HEK293 (cell line): ENCODE results near the gene UBR1.
"Not testable (repeated sequence)": the region's sequence is repeated elsewhere in the genome, so short reads cannot be mapped to it uniquely, and the experiment has no call there.

Experiments used
- CTCF ChIA-PET: fragments of 350-600 bp; formaldehyde crosslinking; extraction: SDS; loops from one replicate; lab custom pipeline; 2021; ENCODE audit warnings: antibody characterized with exemption; lab: Yijun Ruan, JAX
- POLR2A ChIA-PET: fragments of 300-600 bp; formaldehyde crosslinking; extraction: SDS; loops from one replicate; lab custom pipeline; 2020; ENCODE audit warnings: antibody characterized with exemption, inconsistent platforms; lab: Yijun Ruan, JAX
- H3K27ac ChIP-seq: fragments of 200-500 bp; sonication (Bioruptor generic); 2 replicates; pipeline ENCODE4 v1.5.1; 2014; ENCODE audit warnings: low read depth, low read length, control low read depth, inconsistent platforms; ENCODE audit errors: extremely low read depth
- H3K36me3 ChIP-seq, 2 experiments: fragments of 200-500 bp in 1 of 2; sonication (Bioruptor generic) in 1 of 2; 1 replicate in 1 of 2; 2 replicates in 1 of 2; pipeline ENCODE4 v1.5.1; 2014 to 2017; ENCODE audit warnings: inconsistent platforms in 2 of 2, low read length in 2 of 2; ENCODE audit not compliant: control insufficient read depth in 2 of 2, insufficient read depth in 1 of 2
- H3K4me1 ChIP-seq: fragments of 200-500 bp; sonication (Bioruptor generic); 2 replicates; pipeline ENCODE4 v1.5.1; 2014; ENCODE audit warnings: mild to moderate bottlenecking, low read length, inconsistent platforms; ENCODE audit not compliant: control insufficient read depth, insufficient read depth
- H3K4me3 ChIP-seq: 2 replicates; pipeline ENCODE4 v1.5.1; 2011; ENCODE audit warnings: low read depth, mild to moderate bottlenecking, control low read depth, low read length, moderate library complexity
- H3K9me3 ChIP-seq: fragments of 200-500 bp; sonication (Bioruptor generic); 2 replicates; pipeline ENCODE4 v1.5.1; 2014; ENCODE audit warnings: low read depth, low read length, inconsistent platforms; ENCODE audit not compliant: control insufficient read depth, insufficient read depth
- BCL6B ChIP-seq: fragments of 450-650 bp; formaldehyde crosslinking; IDR thresholded peaks from 2 replicates; pipeline ENCODE4 v1.5.1; 2017; ENCODE audit warnings: missing biosample characterization, missing genetic modification characterization
- KLF8 ChIP-seq: fragments of 450-650 bp; formaldehyde crosslinking; IDR thresholded peaks from 2 replicates; pipeline ENCODE4 v1.5.1; 2016; ENCODE audit warnings: missing biosample characterization, missing genetic modification characterization
- SALL2 ChIP-seq: fragments of 450-650 bp; formaldehyde crosslinking; IDR thresholded peaks from 2 replicates; pipeline ENCODE4 v1.5.0; 2017; ENCODE audit warnings: missing biosample characterization, mild to moderate bottlenecking, missing genetic modification characterization, borderline replicate concordance
- TCF7L2 ChIP-seq: IDR thresholded peaks from 2 replicates; pipeline ENCODE4 v1.6.1; 2011; ENCODE audit warnings: low read depth, mild to moderate bottlenecking, inconsistent platforms, low read length, moderate library complexity, borderline replicate concordance
- TSHZ1 ChIP-seq: fragments of 450-650 bp; formaldehyde crosslinking; IDR thresholded peaks from 2 replicates; pipeline ENCODE4 v1.5.1; 2016; ENCODE audit warnings: missing biosample characterization, missing genetic modification characterization, borderline replicate concordance
- ZFP37 ChIP-seq: fragments of 450-650 bp; formaldehyde crosslinking; IDR thresholded peaks from 2 replicates; pipeline ENCODE4 v1.5.1; 2016; ENCODE audit warnings: missing biosample characterization, missing genetic modification characterization
- ZNF133 ChIP-seq: fragments of 450-650 bp; formaldehyde crosslinking; IDR thresholded peaks from 2 replicates; pipeline ENCODE4 v1.5.1; 2016; ENCODE audit warnings: missing biosample characterization, missing genetic modification characterization
- ZNF24 ChIP-seq: fragments of 450-650 bp; formaldehyde crosslinking; IDR thresholded peaks from 2 replicates; pipeline ENCODE4 v1.5.1; 2016; ENCODE audit warnings: missing biosample characterization, missing genetic modification characterization
- ZNF341 ChIP-seq: fragments of 450-650 bp; formaldehyde crosslinking; IDR thresholded peaks from 2 replicates; pipeline ENCODE4; 2016; ENCODE audit warnings: low read depth, missing biosample characterization, missing genetic modification characterization
- ZNF416 ChIP-seq: fragments of 450-650 bp; formaldehyde crosslinking; IDR thresholded peaks from 2 replicates; pipeline ENCODE4 v1.5.1; 2016; ENCODE audit warnings: missing biosample characterization, missing genetic modification characterization
- ZNF501 ChIP-seq: fragments of 450-650 bp; formaldehyde crosslinking; IDR thresholded peaks from 2 replicates; pipeline ENCODE4 v1.5.1; 2016; ENCODE audit warnings: missing biosample characterization, missing genetic modification characterization
- ZNF544 ChIP-seq: fragments of 450-650 bp; formaldehyde crosslinking; IDR thresholded peaks from 2 replicates; pipeline ENCODE4 v1.5.0; 2017; ENCODE audit warnings: missing biosample characterization, missing genetic modification characterization
- ZNF561 ChIP-seq: fragments of 450-650 bp; IDR thresholded peaks from 2 replicates; pipeline ENCODE4 v1.5.1; 2018; ENCODE audit warnings: missing biosample characterization, missing genetic modification characterization, borderline replicate concordance
- ZNF585B ChIP-seq: fragments of 450-650 bp; formaldehyde crosslinking; IDR thresholded peaks from 2 replicates; pipeline ENCODE4 v1.5.1; 2016; ENCODE audit warnings: missing biosample characterization, missing genetic modification characterization
- ZNF600 ChIP-seq: fragments of 450-650 bp; formaldehyde crosslinking; IDR thresholded peaks from 2 replicates; pipeline ENCODE4 v1.5.1; 2016; ENCODE audit warnings: missing biosample characterization, missing genetic modification characterization
- ZNF629 ChIP-seq: fragments of 450-650 bp; formaldehyde crosslinking; IDR thresholded peaks from 2 replicates; pipeline ENCODE4 v1.5.1; 2017; ENCODE audit warnings: missing biosample characterization, missing genetic modification characterization
- ZNF654 ChIP-seq: fragments of 450-650 bp; formaldehyde crosslinking; IDR thresholded peaks from 2 replicates; pipeline ENCODE4 v1.5.1; 2016; ENCODE audit warnings: low read depth, missing biosample characterization, missing genetic modification characterization
- ZNF776 ChIP-seq: fragments of 450-650 bp; formaldehyde crosslinking; IDR thresholded peaks from 2 replicates; pipeline ENCODE4 v1.5.0; 2017; ENCODE audit warnings: missing biosample characterization, missing genetic modification characterization, borderline replicate concordance
- ZSCAN5A ChIP-seq: fragments of 450-650 bp; formaldehyde crosslinking; IDR thresholded peaks from 2 replicates; pipeline ENCODE4 v1.5.1; 2016; ENCODE audit warnings: missing biosample characterization, missing genetic modification characterization

UBR1 gene

GRCh38 chr15:42984493-42985034, 121.3 kb downstream of the UBR1 start:
- TF ChIP-seq ZNF561 (tag by site-specific recombination): no peak
- no peak for TF ChIP-seq ZNF776 (tag by site-specific recombination)
- H3K27ac ChIP-seq: no peak overlapping the region
- no peak overlapping the region for H3K4me3 ChIP-seq
- POLR2A ChIA-PET: no interaction called here
- CTCF ChIA-PET: no interaction called here
- no peaks in the 10 kb centered on the region for H3K4me1 ChIP-seq
- no peaks in the 10 kb centered on the region for H3K9me3 ChIP-seq
- H3K36me3 ChIP-seq: peaks cover 12 to 53% of the 10 kb centered on the region in 2 experiments; a peak in 2 of 3 replicates

- H3K9me3 ChIP-seq, POLR2A ChIA-PET, H3K4me1 ChIP-seq, H3K4me3 ChIP-seq, H3K27ac ChIP-seq: not testable (repeated sequence)
- CTCF ChIA-PET: interaction anchor here (0.6 kb wide), 2 partner anchors 38 to 360 kb away, joined by 3 read pairs; no protein-coding TSS in a partner anchor
- peaks cover 12 to 61% of the 10 kb centered on the region in 2 experiments; a peak in 2 of 3 replicates for H3K36me3 ChIP-seq
These were observed 126.7 kb downstream of the UBR1 start for GRCh38 chr15:42979113-42979512.

- peaks cover 13 to 50% of the 10 kb centered on the region in 2 experiments; a peak in 2 of 3 replicates for H3K36me3 ChIP-seq
- TF ChIP-seq ZNF341 (tag by site-specific recombination) (no peak), ZNF501 (tag by site-specific recombination) (no peak), TSHZ1 (tag by site-specific recombination) (no peak), ZNF544 (tag by site-specific recombination) (no peak)
- TF ChIP-seq, all 188 proteins: peak for 0
- ChIA-PET POLR2A (no interaction called here), CTCF (no interaction called here)
- H3K4me3 ChIP-seq: no peak overlapping the region
- H3K9me3 ChIP-seq: no peaks in the 10 kb centered on the region
- H3K4me1 ChIP-seq: no peaks in the 10 kb centered on the region
- no peak overlapping the region for H3K27ac ChIP-seq
These were observed 131.5 kb downstream of the UBR1 start for GRCh38 chr15:42974202-42974862.

- no peaks in the 10 kb centered on the region for H3K9me3 ChIP-seq
- H3K4me3 ChIP-seq: no peak overlapping the region
- CTCF ChIA-PET: no interaction called here
- no peaks in the 10 kb centered on the region for H3K4me1 ChIP-seq
- H3K27ac ChIP-seq: no peak overlapping the region
- peaks cover 13 to 50% of the 10 kb centered on the region in 2 experiments; a peak in 2 of 3 replicates for H3K36me3 ChIP-seq
- POLR2A ChIA-PET: no interaction called here
- no peak for TF ChIP-seq ZNF654 (tag by site-specific recombination)
- TF ChIP-seq KLF8 (tag by site-specific recombination): no peak
- TF ChIP-seq ZNF416 (tag by site-specific recombination): no peak
- no peak for TF ChIP-seq SALL2 (tag by site-specific recombination)
- TF ChIP-seq ZNF585B (tag by site-specific recombination): no peak
- TF ChIP-seq ZNF24 (tag by site-specific recombination): no peak
- no peak for TF ChIP-seq TCF7L2
- TF ChIP-seq ZNF600 (tag by site-specific recombination): no peak
- TF ChIP-seq BCL6B (tag by site-specific recombination): no peak
- TF ChIP-seq ZNF133 (tag by site-specific recombination): no peak
- TF ChIP-seq ZNF629 (tag by site-specific recombination): no peak
- no peak for TF ChIP-seq ZFP37
- no peak for TF ChIP-seq ZSCAN5A
These were observed 132.7 kb downstream of the UBR1 start for GRCh38 chr15:42973114-42973513.
